GOT3 (cell line): ENCODE data around the gene MBD6.

Experiments used
- DNase-seq: peaks from one replicate; lab custom pipeline; 2025; ENCODE audit warnings: mixed read lengths; lab: John Stamatoyannopoulos, UW

Gene MBD6

GRCh38 chr12:57529831-57530230, 7.2 kb downstream of the MBD6 start:
- no peak for DNase-seq

GRCh38 chr12:57530396-57531142, 7.9 kb downstream of the MBD6 start:
- no peak for DNase-seq

GRCh38 chr12:57531836-57532235, 9.2 kb downstream of the MBD6 start:
- no peak for DNase-seq

GRCh38 chr12:57533108-57533507, 10.5 kb downstream of the MBD6 start:
- no peak for DNase-seq

GRCh38 chr12:57534250-57534649, 11.6 kb downstream of the MBD6 start:
- DNase-seq: no peak

- DNase-seq: no peak
These were observed 12.4 kb downstream of the MBD6 start for GRCh38 chr12:57534991-57535543.

GRCh38 chr12:57535764-57536596, 13.4 kb downstream of the MBD6 start:
- DNase-seq: no peak

GRCh38 chr12:57536597-57536942, 13.9 kb downstream of the MBD6 start:
- DNase-seq: no peak

- no peak for DNase-seq
These were observed 16.6 kb downstream of the MBD6 start for GRCh38 chr12:57539134-57539768.

GRCh38 chr12:57541001-57541400, 18.4 kb downstream of the MBD6 start:
- no peak for DNase-seq

GRCh38 chr12:57541717-57542116, 19.1 kb downstream of the MBD6 start:
- no peak for DNase-seq

- DNase-seq: no peak
These were observed 21.0 kb downstream of the MBD6 start for GRCh38 chr12:57543581-57543980.

GRCh38 chr12:57545809-57546437, 23.3 kb downstream of the MBD6 start:
- no peak for DNase-seq

GRCh38 chr12:57546438-57547287, 24.0 kb downstream of the MBD6 start, which contains the start of gene DCTN2:
Gene DCTN2, minus strand, starts transcription at chr12:57547192. Its CDS starts 129 bp downstream, at chr12:57547063.
- peak; percentile 100 for DNase-seq

- no peak for DNase-seq
These were observed 24.8 kb downstream of the MBD6 start for GRCh38 chr12:57547288-57548012.

- DNase-seq: no peak
These were observed 25.3 kb downstream of the MBD6 start for GRCh38 chr12:57548013-57548315.

GRCh38 chr12:57548488-57548887, 25.9 kb downstream of the MBD6 start:
- no peak for DNase-seq

GRCh38 chr12:57549203-57549908, 26.7 kb downstream of the MBD6 start:
- DNase-seq: no peak

- DNase-seq: no peak
These were observed 27.5 kb downstream of the MBD6 start, which contains the start of gene KIF5A for GRCh38 chr12:57549909-57550640. Gene KIF5A, plus strand, starts transcription at chr12:57550044. Its CDS starts 228 bp downstream, at chr12:57550272.
